ENCODE results near the gene RRAD. TPM values are rescaled to one million over a fixed set of nuclear protein-coding genes. Genes with fewer than 3 reads are reported as not detected.
"Not testable (repeated sequence)": the region's sequence is repeated elsewhere in the genome, so short reads cannot be mapped to it uniquely, and the experiment has no call there.

The RRAD gene
- total RNA-seq = 10 to 100 TPM in 1 of 2 donors, 1 to 10 TPM in 1; 2.3 to 12.8 TPM

GRCh38 chr16:66925322-66925840 is at the start of gene RRAD:
Gene RRAD (minus strand): TSS chr16:66925535. CDS start chr16:66925179, 356 bp downstream.
- peak within 1 kb of the TSS; percentile 68 for H3K4me3 Mint-ChIP-seq
- ATAC-seq (peak; percentile 35 to 60), DNase-seq (ENCODE audit: low spot score) (peak; percentile 70)
- peak within 1 kb of the TSS in 1 of 2 donors; percentile 62 for H3K27ac Mint-ChIP-seq
- H3K9me3 Mint-ChIP-seq = no peaks in the 10 kb centered on the region
- H3K27me3 Mint-ChIP-seq = peaks cover 9 to 12% of the 10 kb centered on the region in 2 donors
- H3K4me1 Mint-ChIP-seq (ENCODE audit: low read depth in 2 of 2) = peaks cover 10 to 34% of the 10 kb centered on the region in 2 donors
- H3K36me3 Mint-ChIP-seq = no peaks in the 10 kb centered on the region

GRCh38 chr16:66974932-66975246 is 49.6 kb upstream of the RRAD start:
- not testable (repeated sequence) for H3K36me3 Mint-ChIP-seq; DNase-seq (ENCODE audit: low spot score); H3K27me3 Mint-ChIP-seq; ATAC-seq; H3K9me3 Mint-ChIP-seq
- Mint-ChIP-seq H3K4me1 (ENCODE audit: low read depth in 2 of 2) (peaks cover 3 to 14% of the 10 kb centered on the region in 2 donors), H3K4me3 (peak overlapping the region; percentile 77), H3K27ac (peak overlapping the region in 1 of 2 donors; percentile 18)

- Mint-ChIP-seq H3K4me1 (ENCODE audit: low read depth in 2 of 2) (peaks cover 3 to 14% of the 10 kb centered on the region in 2 donors), H3K4me3 (peak overlapping the region; percentile 77), H3K27ac (peak overlapping the region in 1 of 2 donors; percentile 18)
- H3K9me3 Mint-ChIP-seq; H3K36me3 Mint-ChIP-seq; ATAC-seq; H3K27me3 Mint-ChIP-seq; DNase-seq (ENCODE audit: low spot score): not testable (repeated sequence)
Measured at GRCh38 chr16:66974156-66974931, 49.0 kb upstream of the RRAD start.

GRCh38 chr16:66973716-66974115 is 48.4 kb upstream of the RRAD start:
- no peak overlapping the region for H3K27ac Mint-ChIP-seq
- DNase-seq (ENCODE audit: low spot score) = no peak
- H3K4me1 Mint-ChIP-seq (ENCODE audit: low read depth in 2 of 2) = peaks cover 3 to 14% of the 10 kb centered on the region in 2 donors
- H3K9me3 Mint-ChIP-seq = no peaks in the 10 kb centered on the region
- ATAC-seq = no peak
- peaks cover 0 to 2% of the 10 kb centered on the region in 2 donors for H3K27me3 Mint-ChIP-seq
- no peak overlapping the region for H3K4me3 Mint-ChIP-seq
- H3K36me3 Mint-ChIP-seq = no peaks in the 10 kb centered on the region

GRCh38 chr16:66972983-66973382 is 47.6 kb upstream of the RRAD start:
- no peak overlapping the region for H3K27ac Mint-ChIP-seq
- no peaks in the 10 kb centered on the region for H3K9me3 Mint-ChIP-seq
- DNase-seq (ENCODE audit: low spot score) = no peak
- peaks cover 0 to 2% of the 10 kb centered on the region in 2 donors for H3K27me3 Mint-ChIP-seq
- ATAC-seq = no peak
- no peaks in the 10 kb centered on the region for H3K36me3 Mint-ChIP-seq
- H3K4me3 Mint-ChIP-seq = no peak overlapping the region
- H3K4me1 Mint-ChIP-seq (ENCODE audit: low read depth in 2 of 2) = peaks cover 3 to 14% of the 10 kb centered on the region in 2 donors

GRCh38 chr16:66970775-66971720 is 45.7 kb upstream of the RRAD start:
- H3K27me3 Mint-ChIP-seq = no peaks in the 10 kb centered on the region
- no peaks in the 10 kb centered on the region for H3K36me3 Mint-ChIP-seq
- peak; percentile 29 for DNase-seq (ENCODE audit: low spot score)
- H3K4me1 Mint-ChIP-seq (ENCODE audit: low read depth in 2 of 2) = peaks cover 0 to 14% of the 10 kb centered on the region in 2 donors
- no peak overlapping the region for H3K27ac Mint-ChIP-seq
- ATAC-seq = no peak
- H3K4me3 Mint-ChIP-seq = no peak overlapping the region
- H3K9me3 Mint-ChIP-seq = no peaks in the 10 kb centered on the region

GRCh38 chr16:66968847-66969246 is 43.5 kb upstream of the RRAD start:
- ATAC-seq = no peak
- Mint-ChIP-seq H3K36me3 (no peaks in the 10 kb centered on the region), H3K27me3 (peaks cover 0 to 3% of the 10 kb centered on the region in 2 donors)

GRCh38 chr16:66964049-66964448 is 38.7 kb upstream of the RRAD start:
- peaks cover 6 to 9% of the 10 kb centered on the region in 2 donors for H3K27me3 Mint-ChIP-seq
- no peak for DNase-seq (ENCODE audit: low spot score)
- no peaks in the 10 kb centered on the region for H3K9me3 Mint-ChIP-seq
- H3K36me3 Mint-ChIP-seq = no peaks in the 10 kb centered on the region
- ATAC-seq = no peak
- H3K27ac Mint-ChIP-seq = no peak overlapping the region
- peaks cover 8 to 13% of the 10 kb centered on the region in 2 donors for H3K4me1 Mint-ChIP-seq (ENCODE audit: low read depth in 2 of 2)
- H3K4me3 Mint-ChIP-seq = no peak overlapping the region

More at GRCh38 chr16:66968847-66969246, 43.5 kb upstream of the RRAD start:
- Mint-ChIP-seq H3K9me3 (no peaks in the 10 kb centered on the region), H3K4me3 (no peak overlapping the region), H3K27ac (no peak overlapping the region), H3K4me1 (ENCODE audit: low read depth in 2 of 2) (no peaks in the 10 kb centered on the region)
- no peak for DNase-seq (ENCODE audit: low spot score)

- Mint-ChIP-seq H3K4me1 (ENCODE audit: low read depth in 2 of 2) (peaks cover 8 to 17% of the 10 kb centered on the region in 2 donors), H3K27ac (peak overlapping the region in 1 of 2 donors; percentile 34), H3K27me3 (peaks cover 15 to 17% of the 10 kb centered on the region in 2 donors), H3K4me3 (no peak overlapping the region), H3K36me3 (no peaks in the 10 kb centered on the region), H3K9me3 (no peaks in the 10 kb centered on the region)
- ATAC-seq = no peak
- no peak for DNase-seq (ENCODE audit: low spot score)
Measured at GRCh38 chr16:66961914-66962313, 36.6 kb upstream of the RRAD start.

- H3K27me3 Mint-ChIP-seq = peaks cover 16 to 17% of the 10 kb centered on the region in 2 donors
- peak within 1 kb of the TSS in 1 of 2 donors; percentile 34 for H3K27ac Mint-ChIP-seq
- no peaks in the 10 kb centered on the region for H3K36me3 Mint-ChIP-seq
- ATAC-seq (peak; percentile 69 to 82), DNase-seq (ENCODE audit: low spot score) (no peak)
- H3K4me3 Mint-ChIP-seq = no peak within 1 kb of the TSS
- H3K9me3 Mint-ChIP-seq = no peaks in the 10 kb centered on the region
- peaks cover 8 to 17% of the 10 kb centered on the region in 2 donors for H3K4me1 Mint-ChIP-seq (ENCODE audit: low read depth in 2 of 2)
Measured at GRCh38 chr16:66961065-66961744, 35.9 kb upstream of the RRAD start, which contains the start of gene CES3. Gene CES3 (plus strand): TSS chr16:66961266. CDS start chr16:66961308, 42 bp downstream.

- no peak overlapping the region for H3K27ac Mint-ChIP-seq
- H3K27me3 Mint-ChIP-seq = peaks cover 17 to 18% of the 10 kb centered on the region in 2 donors
- H3K36me3 Mint-ChIP-seq = no peaks in the 10 kb centered on the region
- no peak for DNase-seq (ENCODE audit: low spot score)
- H3K4me1 Mint-ChIP-seq (ENCODE audit: low read depth in 2 of 2) = peaks cover 8 to 17% of the 10 kb centered on the region in 2 donors
- ATAC-seq = no peak
- H3K9me3 Mint-ChIP-seq = no peaks in the 10 kb centered on the region
- H3K4me3 Mint-ChIP-seq = no peak overlapping the region
Measured at GRCh38 chr16:66960270-66960669, 34.9 kb upstream of the RRAD start.

- no peaks in the 10 kb centered on the region for H3K9me3 Mint-ChIP-seq
- peak overlapping the region in 1 of 2 donors; percentile 74 for H3K27ac Mint-ChIP-seq
- no peak overlapping the region for H3K4me3 Mint-ChIP-seq
- DNase-seq (ENCODE audit: low spot score) (no peak), ATAC-seq (no peak)
- peaks cover 16 to 17% of the 10 kb centered on the region in 2 donors for H3K27me3 Mint-ChIP-seq
- peaks cover 8 to 17% of the 10 kb centered on the region in 2 donors for H3K4me1 Mint-ChIP-seq (ENCODE audit: low read depth in 2 of 2)
- no peaks in the 10 kb centered on the region for H3K36me3 Mint-ChIP-seq
Measured at GRCh38 chr16:66959704-66960161, 34.4 kb upstream of the RRAD start.
